ENCODE results near the gene CCL13.

The CCL13 gene

GRCh38 chr17:34368196-34368945 is 12.1 kb downstream of the CCL13 start:
- Histone ChIP-seq H3K9ac (ENCODE audit: low read depth, low read length) (no peak overlapping the region), H3K9me3 (ENCODE audit: control insufficient read depth, insufficient read depth, low read length) (no peaks in the 10 kb centered on the region), H3K4me1 (ENCODE audit: insufficient read depth, low read length) (peaks cover 5% of the 10 kb centered on the region; the same call in 1 of the 2 replicates), H3K36me3 (ENCODE audit: insufficient read depth, low read length) (no peaks in the 10 kb centered on the region)

- Histone ChIP-seq H3K36me3 (ENCODE audit: insufficient read depth, low read length) (no peaks in the 10 kb centered on the region), H3K9ac (ENCODE audit: low read depth, low read length) (no peak overlapping the region), H3K4me1 (ENCODE audit: insufficient read depth, low read length) (peaks cover 5% of the 10 kb centered on the region; the same call in 1 of the 2 replicates), H3K9me3 (ENCODE audit: control insufficient read depth, insufficient read depth, low read length) (no peaks in the 10 kb centered on the region)
These were observed 12.7 kb downstream of the CCL13 start for GRCh38 chr17:34368946-34369500.

- Histone ChIP-seq H3K4me1 (ENCODE audit: insufficient read depth, low read length) (peaks cover 5% of the 10 kb centered on the region; the same call in 1 of the 2 replicates), H3K9me3 (ENCODE audit: control insufficient read depth, insufficient read depth, low read length) (no peaks in the 10 kb centered on the region), H3K9ac (ENCODE audit: low read depth, low read length) (no peak overlapping the region), H3K36me3 (ENCODE audit: insufficient read depth, low read length) (no peaks in the 10 kb centered on the region)
These were observed 13.3 kb downstream of the CCL13 start for GRCh38 chr17:34369571-34369970.

GRCh38 chr17:34370376-34370996 is 14.2 kb downstream of the CCL13 start:
- Histone ChIP-seq H3K9ac (ENCODE audit: low read depth, low read length) (no peak overlapping the region), H3K4me1 (ENCODE audit: insufficient read depth, low read length) (peaks cover 5% of the 10 kb centered on the region; the same call in 1 of the 2 replicates), H3K36me3 (ENCODE audit: insufficient read depth, low read length) (no peaks in the 10 kb centered on the region), H3K9me3 (ENCODE audit: control insufficient read depth, insufficient read depth, low read length) (no peaks in the 10 kb centered on the region)

GRCh38 chr17:34370997-34371395 is 14.7 kb downstream of the CCL13 start:
- Histone ChIP-seq H3K9ac (ENCODE audit: low read depth, low read length) (no peak overlapping the region), H3K36me3 (ENCODE audit: insufficient read depth, low read length) (no peaks in the 10 kb centered on the region), H3K4me1 (ENCODE audit: insufficient read depth, low read length) (peaks cover 5% of the 10 kb centered on the region; the same call in 1 of the 2 replicates), H3K9me3 (ENCODE audit: control insufficient read depth, insufficient read depth, low read length) (no peaks in the 10 kb centered on the region)

GRCh38 chr17:34371405-34372100 is 15.3 kb downstream of the CCL13 start:
- H3K36me3 ChIP-seq (ENCODE audit: insufficient read depth, low read length): no peaks in the 10 kb centered on the region
- H3K4me1 ChIP-seq (ENCODE audit: insufficient read depth, low read length): peaks cover 5% of the 10 kb centered on the region; the same call in 1 of the 2 replicates
- no peaks in the 10 kb centered on the region for H3K9me3 ChIP-seq (ENCODE audit: control insufficient read depth, insufficient read depth, low read length)
- H3K9ac ChIP-seq (ENCODE audit: low read depth, low read length): no peak overlapping the region

GRCh38 chr17:34374457-34374856 is 18.2 kb downstream of the CCL13 start:
- Histone ChIP-seq H3K4me1 (ENCODE audit: insufficient read depth, low read length) (peaks cover 5% of the 10 kb centered on the region; the same call in 1 of the 2 replicates), H3K36me3 (ENCODE audit: insufficient read depth, low read length) (no peaks in the 10 kb centered on the region), H3K9me3 (ENCODE audit: control insufficient read depth, insufficient read depth, low read length) (no peaks in the 10 kb centered on the region), H3K9ac (ENCODE audit: low read depth, low read length) (no peak overlapping the region)

- Histone ChIP-seq H3K9ac (ENCODE audit: low read depth, low read length) (no peak overlapping the region), H3K4me1 (ENCODE audit: insufficient read depth, low read length) (peaks cover 5% of the 10 kb centered on the region; the same call in 1 of the 2 replicates), H3K9me3 (ENCODE audit: control insufficient read depth, insufficient read depth, low read length) (no peaks in the 10 kb centered on the region), H3K36me3 (ENCODE audit: insufficient read depth, low read length) (no peaks in the 10 kb centered on the region)
These were observed 19.2 kb downstream of the CCL13 start for GRCh38 chr17:34375426-34375997.

GRCh38 chr17:34377078-34377823 is 21.0 kb downstream of the CCL13 start:
- Histone ChIP-seq H3K4me1 (ENCODE audit: insufficient read depth, low read length) (no peaks in the 10 kb centered on the region), H3K9me3 (ENCODE audit: control insufficient read depth, insufficient read depth, low read length) (no peaks in the 10 kb centered on the region), H3K9ac (ENCODE audit: low read depth, low read length) (no peak overlapping the region), H3K36me3 (ENCODE audit: insufficient read depth, low read length) (no peaks in the 10 kb centered on the region)

GRCh38 chr17:34378664-34379101 is 22.4 kb downstream of the CCL13 start:
- H3K36me3 ChIP-seq (ENCODE audit: insufficient read depth, low read length): no peaks in the 10 kb centered on the region
- no peaks in the 10 kb centered on the region for H3K9me3 ChIP-seq (ENCODE audit: control insufficient read depth, insufficient read depth, low read length)
- no peak overlapping the region for H3K9ac ChIP-seq (ENCODE audit: low read depth, low read length)
- H3K4me1 ChIP-seq (ENCODE audit: insufficient read depth, low read length): no peaks in the 10 kb centered on the region

GRCh38 chr17:34379868-34380267 is 23.6 kb downstream of the CCL13 start:
- no peaks in the 10 kb centered on the region for H3K9me3 ChIP-seq (ENCODE audit: control insufficient read depth, insufficient read depth, low read length)
- no peaks in the 10 kb centered on the region for H3K4me1 ChIP-seq (ENCODE audit: insufficient read depth, low read length)
- no peaks in the 10 kb centered on the region for H3K36me3 ChIP-seq (ENCODE audit: insufficient read depth, low read length)
- H3K9ac ChIP-seq (ENCODE audit: low read depth, low read length): no peak overlapping the region

- no peak overlapping the region for H3K9ac ChIP-seq (ENCODE audit: low read depth, low read length)
- H3K9me3 ChIP-seq (ENCODE audit: control insufficient read depth, insufficient read depth, low read length): no peaks in the 10 kb centered on the region
- no peaks in the 10 kb centered on the region for H3K36me3 ChIP-seq (ENCODE audit: insufficient read depth, low read length)
- no peaks in the 10 kb centered on the region for H3K4me1 ChIP-seq (ENCODE audit: insufficient read depth, low read length)
These were observed 26.4 kb downstream of the CCL13 start for GRCh38 chr17:34382621-34383124.

- Histone ChIP-seq H3K4me1 (ENCODE audit: insufficient read depth, low read length) (no peaks in the 10 kb centered on the region), H3K9ac (ENCODE audit: low read depth, low read length) (no peak overlapping the region), H3K36me3 (ENCODE audit: insufficient read depth, low read length) (no peaks in the 10 kb centered on the region), H3K9me3 (ENCODE audit: control insufficient read depth, insufficient read depth, low read length) (no peaks in the 10 kb centered on the region)
These were observed 26.9 kb downstream of the CCL13 start for GRCh38 chr17:34383216-34383615.
